GM12891 (cell line): ENCODE data around the gene UPK3B.
"Not testable (repeated sequence)": the region's sequence is repeated elsewhere in the genome, so short reads cannot be mapped to it uniquely, and the experiment has no call there.

ENCODE experiments used
- POLR2A ChIP-seq: IDR thresholded peaks from 2 replicates; pipeline ENCODE4 v1.6.1; 2011; ENCODE audit warnings: low read depth, low read length, control low read depth
- POLR2AphosphoS5 ChIP-seq: IDR thresholded peaks from 2 replicates; pipeline ENCODE4 v1.6.1; 2011; ENCODE audit warnings: low read depth, low read length, control low read depth

GRCh38 chr7:76473097-76473496 lies 37.3 kb upstream of the UPK3B start:
- not testable (repeated sequence) for TF ChIP-seq POLR2AphosphoS5, POLR2A
